ENCODE results near the gene CYSLTR2. TPM values are rescaled to one million over a fixed set of nuclear protein-coding genes. Genes with fewer than 3 reads are reported as not detected.

Gene CYSLTR2
- total RNA-seq, 1 experiment from 2014 or later = not detected

DNA sequence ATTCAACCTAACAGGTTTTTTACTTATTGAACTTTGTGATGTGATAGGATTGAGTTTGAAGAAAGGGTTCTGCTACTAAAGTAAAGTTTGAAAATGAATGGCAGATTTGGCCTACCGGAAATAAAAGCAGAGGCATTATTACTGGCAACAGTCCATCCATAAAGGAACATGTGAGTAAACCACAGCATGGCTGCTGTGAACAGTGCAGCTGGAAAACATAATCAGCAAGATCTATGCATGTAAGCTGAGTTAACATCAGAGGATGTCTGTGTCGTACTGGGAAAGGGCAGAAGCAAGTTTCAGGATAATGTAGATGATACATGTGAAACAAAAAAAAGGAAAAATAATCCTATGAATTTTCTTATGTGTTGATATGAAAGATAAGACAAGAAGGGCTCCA is 87.6 kb downstream of the CYSLTR2 start:
- no peak for TF ChIP-seq SIN3A (IDR thresholded peaks at IDR 0.05; ENCODE audit: borderline replicate concordance, insufficient read depth, low read depth, low read length)
- TF ChIP-seq, protein P1, sequence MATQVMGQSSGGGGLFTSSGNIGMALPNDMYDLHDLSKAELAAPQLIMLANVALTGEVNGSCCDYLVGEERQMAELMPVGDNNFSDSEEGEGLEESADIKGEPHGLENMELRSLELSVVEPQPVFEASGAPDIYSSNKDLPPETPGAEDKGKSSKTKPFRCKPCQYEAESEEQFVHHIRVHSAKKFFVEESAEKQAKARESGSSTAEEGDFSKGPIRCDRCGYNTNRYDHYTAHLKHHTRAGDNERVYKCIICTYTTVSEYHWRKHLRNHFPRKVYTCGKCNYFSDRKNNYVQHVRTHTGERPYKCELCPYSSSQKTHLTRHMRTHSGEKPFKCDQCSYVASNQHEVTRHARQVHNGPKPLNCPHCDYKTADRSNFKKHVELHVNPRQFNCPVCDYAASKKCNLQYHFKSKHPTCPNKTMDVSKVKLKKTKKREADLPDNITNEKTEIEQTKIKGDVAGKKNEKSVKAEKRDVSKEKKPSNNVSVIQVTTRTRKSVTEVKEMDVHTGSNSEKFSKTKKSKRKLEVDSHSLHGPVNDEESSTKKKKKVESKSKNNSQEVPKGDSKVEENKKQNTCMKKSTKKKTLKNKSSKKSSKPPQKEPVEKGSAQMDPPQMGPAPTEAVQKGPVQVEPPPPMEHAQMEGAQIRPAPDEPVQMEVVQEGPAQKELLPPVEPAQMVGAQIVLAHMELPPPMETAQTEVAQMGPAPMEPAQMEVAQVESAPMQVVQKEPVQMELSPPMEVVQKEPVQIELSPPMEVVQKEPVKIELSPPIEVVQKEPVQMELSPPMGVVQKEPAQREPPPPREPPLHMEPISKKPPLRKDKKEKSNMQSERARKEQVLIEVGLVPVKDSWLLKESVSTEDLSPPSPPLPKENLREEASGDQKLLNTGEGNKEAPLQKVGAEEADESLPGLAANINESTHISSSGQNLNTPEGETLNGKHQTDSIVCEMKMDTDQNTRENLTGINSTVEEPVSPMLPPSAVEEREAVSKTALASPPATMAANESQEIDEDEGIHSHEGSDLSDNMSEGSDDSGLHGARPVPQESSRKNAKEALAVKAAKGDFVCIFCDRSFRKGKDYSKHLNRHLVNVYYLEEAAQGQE (IDR thresholded peaks at IDR 0.05; ENCODE audit: insufficient read depth in 1 of 2, low read depth in 2 of 2, low read length in 1 of 2) = no peak
- TF ChIP-seq, protein P2, sequence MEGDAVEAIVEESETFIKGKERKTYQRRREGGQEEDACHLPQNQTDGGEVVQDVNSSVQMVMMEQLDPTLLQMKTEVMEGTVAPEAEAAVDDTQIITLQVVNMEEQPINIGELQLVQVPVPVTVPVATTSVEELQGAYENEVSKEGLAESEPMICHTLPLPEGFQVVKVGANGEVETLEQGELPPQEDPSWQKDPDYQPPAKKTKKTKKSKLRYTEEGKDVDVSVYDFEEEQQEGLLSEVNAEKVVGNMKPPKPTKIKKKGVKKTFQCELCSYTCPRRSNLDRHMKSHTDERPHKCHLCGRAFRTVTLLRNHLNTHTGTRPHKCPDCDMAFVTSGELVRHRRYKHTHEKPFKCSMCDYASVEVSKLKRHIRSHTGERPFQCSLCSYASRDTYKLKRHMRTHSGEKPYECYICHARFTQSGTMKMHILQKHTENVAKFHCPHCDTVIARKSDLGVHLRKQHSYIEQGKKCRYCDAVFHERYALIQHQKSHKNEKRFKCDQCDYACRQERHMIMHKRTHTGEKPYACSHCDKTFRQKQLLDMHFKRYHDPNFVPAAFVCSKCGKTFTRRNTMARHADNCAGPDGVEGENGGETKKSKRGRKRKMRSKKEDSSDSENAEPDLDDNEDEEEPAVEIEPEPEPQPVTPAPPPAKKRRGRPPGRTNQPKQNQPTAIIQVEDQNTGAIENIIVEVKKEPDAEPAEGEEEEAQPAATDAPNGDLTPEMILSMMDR (IDR thresholded peaks at IDR 0.05) = no peak
- TF ChIP-seq POLR2AphosphoS5 (IDR thresholded peaks at IDR 0.05; ENCODE audit: low read depth, low read length) = no peak
- DNase-seq (ENCODE audit: low read depth, low spot score) (no peak), ATAC-seq (no peak)
- CTCF ChIA-PET = no interaction called here
- Histone ChIP-seq H3K9me3 (ENCODE audit: control insufficient read depth, insufficient read depth, low read depth, low read length) (no peaks in the 10 kb centered on the region), H3K36me3 (ENCODE audit: control insufficient read depth, insufficient read depth, low read length) (no peaks in the 10 kb centered on the region), H3K4me3 (ENCODE audit: low read depth in 2 of 2, low read length in 2 of 2) (no peak overlapping the region), H3K27me3 (ENCODE audit: control insufficient read depth, insufficient read depth, low read length) (no peaks in the 10 kb centered on the region), H3K4me1 (ENCODE audit: control insufficient read depth, insufficient read depth, low read length) (no peaks in the 10 kb centered on the region), H3K27ac (ENCODE audit: low read length) (no peak overlapping the region)
- POLR2A ChIA-PET = no interaction called here
- in situ Hi-C loops (cut with HindIII; ENCODE audit: low pct_unique_long_range_greater_than_20kb, low sequenced_read_pairs) = no loop called here
- BruUV-seq (replicated peaks) = no TSS peak
- intact Hi-C loops (cut with micrococcal nuclease; ENCODE audit: unreplicated experiment) = no loop called here

DNA sequence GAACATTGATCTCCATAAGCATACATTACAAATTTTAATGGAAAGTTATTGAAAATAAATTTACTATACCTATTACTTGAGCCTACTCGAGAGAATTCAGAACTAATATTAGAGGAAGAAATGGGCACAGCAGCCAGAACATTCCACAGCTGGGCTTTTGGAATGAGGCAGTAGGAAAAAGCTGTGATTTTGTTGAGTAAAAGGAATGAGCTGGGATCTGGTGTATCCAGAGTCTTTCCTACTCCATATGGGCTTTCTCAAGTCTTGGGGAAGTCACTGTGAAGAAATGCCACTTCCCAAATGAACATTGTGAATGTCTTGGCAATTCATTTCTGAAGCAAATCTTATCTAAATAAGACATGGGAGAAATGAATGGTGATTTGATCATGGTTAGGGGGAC is 93.1 kb downstream of the CYSLTR2 start:
- TF ChIP-seq SIN3A (IDR thresholded peaks at IDR 0.05; ENCODE audit: borderline replicate concordance, insufficient read depth, low read depth, low read length) (no peak), TCF7L2 (IDR thresholded peaks at IDR 0.05; ENCODE audit: low read depth, low read length) (no peak), POLR2AphosphoS5 (IDR thresholded peaks at IDR 0.05; ENCODE audit: low read depth, low read length) (no peak)
- TF ChIP-seq, protein P1 (IDR thresholded peaks at IDR 0.05; ENCODE audit: insufficient read depth in 1 of 2, low read depth in 2 of 2, low read length in 1 of 2) = no peak
- TF ChIP-seq, protein P2 (IDR thresholded peaks at IDR 0.05) = no peak
- no peak for ATAC-seq
- POLR2A ChIA-PET = no interaction called here
- Histone ChIP-seq H3K36me3 (ENCODE audit: control insufficient read depth, insufficient read depth, low read length) (no peaks in the 10 kb centered on the region), H3K9me3 (ENCODE audit: control insufficient read depth, insufficient read depth, low read depth, low read length) (no peaks in the 10 kb centered on the region), H3K27ac (ENCODE audit: low read length) (no peak overlapping the region), H3K4me1 (ENCODE audit: control insufficient read depth, insufficient read depth, low read length) (no peaks in the 10 kb centered on the region; the same call in 1 of the 2 replicates), H3K4me3 (ENCODE audit: low read depth in 2 of 2, low read length in 2 of 2) (no peak overlapping the region), H3K27me3 (ENCODE audit: control insufficient read depth, insufficient read depth, low read length) (no peaks in the 10 kb centered on the region)
- BruUV-seq (replicated peaks) = no TSS peak
- CTCF ChIA-PET = no interaction called here
- no peak for DNase-seq (ENCODE audit: low read depth, low spot score)
- intact Hi-C loops (cut with micrococcal nuclease; ENCODE audit: unreplicated experiment) = no loop called here
- in situ Hi-C loops (cut with HindIII; ENCODE audit: low pct_unique_long_range_greater_than_20kb, low sequenced_read_pairs) = no loop called here
